Panc1 (cell line): Measurements from ENCODE around the gene CTNNBIP1. TPM values are rescaled to one million over a fixed set of nuclear protein-coding genes. Genes with fewer than 3 reads are reported as not detected.

Experiments
- ATAC-seq: fragments of 200-7000 bp; cut with Tn5 transposase; 2 replicates; pipeline ENCODE4 v1.9.1; 2020; ENCODE audit warnings: mild to moderate bottlenecking, moderate library complexity
- BruUV-seq: library from RNA; stranded (reverse); fragments of 400-500 nt; replicated peaks from 2 replicates; lab custom pipeline; 2021; lab: Mats Ljungman, UMichigan
- CTCF ChIA-PET: fragments of 300-600 bp; sonication (Branson Sonifier 250); formaldehyde crosslinking; loops from one replicate; lab custom pipeline; 2022; ENCODE audit warnings: antibody characterized with exemption; lab: Charles Lee
- POLR2A ChIA-PET: fragments of 300-600 bp; sonication (Branson Sonifier 250); formaldehyde crosslinking; loops from one replicate; lab custom pipeline; 2022; ENCODE audit warnings: antibody characterized with exemption; lab: Charles Lee
- DNase-seq: peaks from one replicate; pipeline ENCODE4 v3.0.0-alpha.2; 2010; ENCODE audit warnings: low read depth, low spot score
- H3K27ac ChIP-seq: 2 replicates; pipeline ENCODE4 v1.5.1; 2011; ENCODE audit warnings: mild to moderate bottlenecking, low read length, inconsistent platforms
- H3K27me3 ChIP-seq: fragments of 200-500 bp; sonication (Bioruptor generic); 2 replicates; pipeline ENCODE4 v1.6.0; 2014; ENCODE audit warnings: low read length, inconsistent platforms; ENCODE audit not compliant: control insufficient read depth, insufficient read depth
- H3K36me3 ChIP-seq: fragments of 200-500 bp; sonication (Bioruptor generic); 2 replicates; pipeline ENCODE4 v1.5.1; 2014; ENCODE audit warnings: inconsistent platforms, mild to moderate bottlenecking, low read length, moderate library complexity; ENCODE audit not compliant: control insufficient read depth, insufficient read depth
- H3K4me1 ChIP-seq: 2 replicates; pipeline ENCODE4 v1.5.1; 2011; ENCODE audit warnings: inconsistent platforms, mild to moderate bottlenecking, low read length, moderate library complexity; ENCODE audit not compliant: control insufficient read depth, insufficient read depth
- H3K4me3 ChIP-seq, 2 experiments: 2 replicates each; pipeline ENCODE4 v1.5.1; 2011 to 2012; ENCODE audit warnings: low read depth in 2 of 2, low read length in 2 of 2, mild to moderate bottlenecking in 2 of 2, inconsistent platforms in 1 of 2, moderate library complexity in 1 of 2
- H3K9me3 ChIP-seq: fragments of 200-500 bp; sonication (Bioruptor generic); 2 replicates; pipeline ENCODE4 v1.5.1; 2014; ENCODE audit warnings: low read depth, mild to moderate bottlenecking, inconsistent platforms, low read length, moderate library complexity; ENCODE audit not compliant: control insufficient read depth, insufficient read depth
- POLR2AphosphoS5 ChIP-seq: IDR thresholded peaks from 2 replicates; pipeline ENCODE4 v1.6.1; 2012; ENCODE audit warnings: mild to moderate bottlenecking, low read depth, low read length, moderate library complexity
- REST ChIP-seq, 2 experiments: IDR thresholded peaks; 2 replicates each; pipeline ENCODE4 v1.6.1; 2011 to 2012; ENCODE audit warnings: low read depth in 2 of 2, control low read depth in 1 of 2, low read length in 1 of 2, mild to moderate bottlenecking in 1 of 2, moderate library complexity in 1 of 2; ENCODE audit not compliant: insufficient read depth in 1 of 2
- SIN3A ChIP-seq: IDR thresholded peaks from 2 replicates; pipeline ENCODE4 v1.6.1; 2012; ENCODE audit warnings: low read depth, mild to moderate bottlenecking, low read length, moderate library complexity, borderline replicate concordance; ENCODE audit not compliant: insufficient read depth
- TCF7L2 ChIP-seq: IDR thresholded peaks from 2 replicates; pipeline ENCODE4 v1.6.1; 2011; ENCODE audit warnings: mild to moderate bottlenecking, low read depth, low read length, inconsistent platforms
- in situ Hi-C: cut with HindIII; loops from 2 replicates; pipeline ENCODE4 v1.10.0; 2016; ENCODE audit warnings: low sequenced_read_pairs, low pct_unique_long_range_greater_than_20kb
- intact Hi-C: fragments of 100-400 bp; cut with micrococcal nuclease; formaldehyde crosslinking; loops from one replicate; pipeline ENCODE4 v1.10.0; 2022; ENCODE audit not compliant: unreplicated experiment
- total RNA-seq: library from RNA; stranded (reverse); gene quantifications from one replicate; pipeline ENCODE4 v1.2.1, GENCODE V29; 2021; ENCODE audit not compliant: unreplicated experiment
- TF ChIP-seq, protein P1 (sequence below): fragments of 450-650 bp; IDR thresholded peaks from 2 replicates; pipeline ENCODE4 v1.5.1; 2017; ENCODE audit warnings: mild to moderate bottlenecking

Gene CTNNBIP1
- total RNA-seq, 1 experiment from 2014 or later, result 36.9 TPM

DNA sequence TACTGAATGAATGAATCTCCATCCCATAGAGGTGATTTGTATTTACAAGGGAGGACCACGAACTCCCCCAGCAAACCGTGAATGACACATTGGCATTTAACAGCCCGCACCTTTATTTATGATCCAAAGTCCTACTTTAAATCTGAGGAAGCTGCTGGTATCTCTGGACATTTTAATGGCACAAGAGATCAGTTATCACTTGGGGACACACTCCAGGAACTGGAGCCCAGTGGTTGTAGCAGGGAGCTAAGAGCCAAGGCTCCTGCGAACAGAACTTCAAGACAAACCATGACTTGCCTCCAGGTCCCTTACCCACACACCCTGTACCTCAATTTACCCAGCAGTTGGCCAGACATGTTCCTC, 1.2 kb downstream of the CTNNBIP1 start:
- CTCF ChIA-PET, result no interaction called here
- ATAC-seq (no peak), DNase-seq (no peak)
- POLR2A ChIA-PET, result no interaction called here
- intact Hi-C loops, result no loop called here
- Histone ChIP-seq H3K4me3 (peak overlapping the region; percentile 62 to 68), H3K9me3 (no peaks in the 10 kb centered on the region), H3K4me1 (peaks cover 8% of the 10 kb centered on the region), H3K36me3 (no peaks in the 10 kb centered on the region; the same call in 1 of the 2 replicates), H3K27ac (peak overlapping the region; percentile 60), H3K27me3 (no peaks in the 10 kb centered on the region)
- TF ChIP-seq TCF7L2 (no peak), POLR2AphosphoS5 (no peak), REST (IDR thresholded peaks at IDR 0.05; ENCODE audit: insufficient read depth in 1 of 2, low read depth in 2 of 2, low read length in 1 of 2) (no peak), SIN3A (no peak)
- TF ChIP-seq, protein P1, sequence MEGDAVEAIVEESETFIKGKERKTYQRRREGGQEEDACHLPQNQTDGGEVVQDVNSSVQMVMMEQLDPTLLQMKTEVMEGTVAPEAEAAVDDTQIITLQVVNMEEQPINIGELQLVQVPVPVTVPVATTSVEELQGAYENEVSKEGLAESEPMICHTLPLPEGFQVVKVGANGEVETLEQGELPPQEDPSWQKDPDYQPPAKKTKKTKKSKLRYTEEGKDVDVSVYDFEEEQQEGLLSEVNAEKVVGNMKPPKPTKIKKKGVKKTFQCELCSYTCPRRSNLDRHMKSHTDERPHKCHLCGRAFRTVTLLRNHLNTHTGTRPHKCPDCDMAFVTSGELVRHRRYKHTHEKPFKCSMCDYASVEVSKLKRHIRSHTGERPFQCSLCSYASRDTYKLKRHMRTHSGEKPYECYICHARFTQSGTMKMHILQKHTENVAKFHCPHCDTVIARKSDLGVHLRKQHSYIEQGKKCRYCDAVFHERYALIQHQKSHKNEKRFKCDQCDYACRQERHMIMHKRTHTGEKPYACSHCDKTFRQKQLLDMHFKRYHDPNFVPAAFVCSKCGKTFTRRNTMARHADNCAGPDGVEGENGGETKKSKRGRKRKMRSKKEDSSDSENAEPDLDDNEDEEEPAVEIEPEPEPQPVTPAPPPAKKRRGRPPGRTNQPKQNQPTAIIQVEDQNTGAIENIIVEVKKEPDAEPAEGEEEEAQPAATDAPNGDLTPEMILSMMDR, result no peak
- in situ Hi-C loops, result no loop called here
- TSS peak; percentile 61 for BruUV-seq

- TF ChIP-seq, protein P1, result no peak
- no peak for TF ChIP-seq TCF7L2
- no peak for TF ChIP-seq SIN3A
- TF ChIP-seq REST (IDR thresholded peaks at IDR 0.05; ENCODE audit: insufficient read depth in 1 of 2, low read depth in 2 of 2, low read length in 1 of 2), result no peak
- no peak for TF ChIP-seq POLR2AphosphoS5
- DNase-seq, result no peak
- BruUV-seq, result no TSS peak
These were observed 2.6 kb downstream of the CTNNBIP1 start for GRCh38 chr1:9907441-9907840.

More at GRCh38 chr1:9907441-9907840, 2.6 kb downstream of the CTNNBIP1 start:
- Histone ChIP-seq H3K9me3 (no peaks in the 10 kb centered on the region), H3K27me3 (no peaks in the 10 kb centered on the region), H3K36me3 (no peaks in the 10 kb centered on the region; the same call in 1 of the 2 replicates), H3K27ac (no peak overlapping the region), H3K4me1 (peaks cover 9% of the 10 kb centered on the region), H3K4me3 (no peak overlapping the region)
- intact Hi-C loops (no loop called here), in situ Hi-C loops (no loop called here)
- ChIA-PET CTCF (no interaction called here), POLR2A (no interaction called here)
- no peak for ATAC-seq
